Measurements from ENCODE around the gene PDLIM5. TPM values are rescaled to one million over a fixed set of nuclear protein-coding genes. Genes with fewer than 3 reads are reported as not detected.
"Not testable (repeated sequence)": the region's sequence is repeated elsewhere in the genome, so short reads cannot be mapped to it uniquely, and the experiment has no call there.

Gene PDLIM5
- total RNA-seq, 2 donors from 2014 or later, result 626 to 644 TPM

GRCh38 chr4:94454405-94454804 lies 2.7 kb downstream of the PDLIM5 start:
- no peak for ATAC-seq
- no peak for DNase-seq

GRCh38 chr4:94455081-94455480 lies 3.3 kb downstream of the PDLIM5 start:
- intact Hi-C loops (cut with DNase I), result loop anchor here in 1 of 2 donors (10.0 kb wide), 1 partner anchor 140 kb away; no protein-coding TSS in a partner anchor
- ATAC-seq (no peak), DNase-seq (peak; percentile 71)

More at GRCh38 chr4:94454405-94454804, 2.7 kb downstream of the PDLIM5 start:
- intact Hi-C loops (cut with DNase I), result loop anchor here in 1 of 2 donors (10.0 kb wide), 1 partner anchor 140 kb away; no protein-coding TSS in a partner anchor

GRCh38 chr4:94457692-94458106 lies 6.0 kb downstream of the PDLIM5 start:
- DNase-seq (no peak), ATAC-seq (peak; percentile 73 to 89)
- intact Hi-C loops (cut with DNase I), result loop anchor here in 1 of 2 donors (10.0 kb wide), 1 partner anchor 137 kb away; no protein-coding TSS in a partner anchor

DNA sequence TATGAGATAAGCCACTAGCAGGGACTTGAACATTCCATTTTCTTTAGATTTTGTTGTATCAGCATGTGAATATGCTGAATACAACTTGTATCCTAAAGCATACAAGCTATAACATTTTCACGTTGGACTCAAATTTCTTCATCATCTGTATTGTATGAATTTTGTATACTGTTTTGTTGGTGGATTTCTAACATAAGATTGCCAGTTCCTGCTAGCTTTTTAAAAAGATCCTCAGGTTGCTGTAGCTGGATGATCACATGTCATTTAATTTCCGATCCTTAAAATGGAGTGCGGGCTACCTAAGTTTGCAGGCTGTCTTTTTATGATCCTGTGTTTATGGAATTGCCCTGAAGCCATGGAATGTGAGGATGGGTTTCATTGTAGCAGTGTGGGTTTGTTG lies 6.9 kb downstream of the PDLIM5 start:
- intact Hi-C loops (cut with DNase I), result loop anchor here in 1 of 2 donors (10.0 kb wide), 1 partner anchor 136 kb away; no protein-coding TSS in a partner anchor
- ATAC-seq, result no peak

DNA sequence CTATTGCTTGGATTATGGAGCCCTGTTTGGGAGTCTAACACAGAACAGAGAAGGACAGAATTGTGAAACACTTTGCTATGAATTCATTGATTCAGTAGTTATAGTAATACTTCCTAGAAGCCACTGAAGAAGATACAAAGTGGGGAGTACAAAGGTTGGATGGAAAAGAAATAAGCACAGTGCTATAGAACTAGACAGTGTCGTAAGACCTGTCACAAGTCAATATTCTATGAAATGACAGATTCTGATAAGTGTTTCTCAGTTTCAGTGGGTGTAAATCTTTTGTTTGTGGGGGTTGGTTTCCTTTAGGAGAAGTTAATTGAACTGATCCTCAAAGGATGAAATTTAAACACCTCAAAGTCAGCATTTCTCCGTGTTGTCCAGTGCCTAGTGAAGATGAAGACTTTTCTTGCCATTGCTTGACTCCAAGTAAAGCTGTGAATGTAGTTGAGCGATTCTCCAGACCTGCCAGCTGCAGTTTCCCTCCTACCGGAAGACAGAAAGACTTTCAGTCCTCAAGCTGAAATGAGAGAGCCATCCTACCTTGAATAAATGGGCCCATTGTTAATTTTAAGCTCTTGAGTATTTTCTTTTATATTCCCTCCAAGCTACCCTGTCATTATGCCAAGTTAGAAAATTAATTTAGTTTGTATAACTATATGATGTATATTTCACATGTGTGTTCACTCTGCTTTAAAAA lies 7.9 kb downstream of the PDLIM5 start:
- intact Hi-C loops (cut with DNase I), result loop anchor here in 1 of 2 donors (10.0 kb wide), 1 partner anchor 135 kb away; no protein-coding TSS in a partner anchor
- no peak for ATAC-seq
- no peak for DNase-seq

More for the DNA sequence above, 6.9 kb downstream of the PDLIM5 start:
- no peak for DNase-seq

DNA sequence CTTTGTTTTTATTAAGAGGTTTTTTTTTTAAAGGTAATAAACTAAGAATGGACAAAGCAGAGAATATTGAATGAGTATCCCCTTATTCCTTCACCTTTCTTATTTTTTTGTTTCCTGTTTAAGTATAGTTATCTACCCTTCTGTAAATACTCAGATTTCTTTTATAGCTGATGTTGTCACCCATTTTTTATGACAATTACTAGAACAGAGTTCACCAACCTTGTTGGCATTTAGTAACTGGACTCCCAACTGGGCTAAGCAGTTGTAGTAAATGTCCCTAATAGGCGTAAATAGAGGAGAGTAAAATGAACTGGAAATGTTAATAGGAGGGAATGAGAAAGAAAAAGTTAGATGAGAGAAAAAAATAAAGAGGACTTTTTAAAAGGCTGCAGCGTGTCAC lies 9.8 kb downstream of the PDLIM5 start:
- no peak for DNase-seq
- no peak for ATAC-seq
- intact Hi-C loops (cut with DNase I), result no loop called here

- DNase-seq (no peak), ATAC-seq (no peak)
- intact Hi-C loops (cut with DNase I), result no loop called here
These were observed 10.8 kb downstream of the PDLIM5 start for GRCh38 chr4:94462572-94462971.

DNA sequence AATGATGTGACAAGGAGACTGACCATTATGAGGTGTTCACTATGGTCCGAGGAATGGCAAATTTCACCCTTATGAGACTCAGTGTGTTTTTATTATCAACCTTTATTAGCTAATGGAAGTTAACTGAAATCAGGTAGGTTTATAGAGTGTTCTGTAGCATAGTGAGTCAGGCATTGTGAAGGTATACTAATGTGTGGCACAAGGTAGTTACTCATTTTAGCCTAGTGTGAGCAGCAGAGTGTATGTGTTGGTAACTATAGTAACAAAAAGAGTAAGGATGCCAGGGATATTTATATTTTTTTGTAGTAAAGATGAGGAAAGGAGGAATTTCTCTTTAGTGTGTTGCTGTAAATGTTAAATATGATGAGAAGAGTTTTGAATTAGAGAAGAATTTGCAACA lies 12.0 kb downstream of the PDLIM5 start:
- DNase-seq (no peak), ATAC-seq (peak in 1 of 2 donors; percentile 43)
- intact Hi-C loops (cut with DNase I), result no loop called here

DNA sequence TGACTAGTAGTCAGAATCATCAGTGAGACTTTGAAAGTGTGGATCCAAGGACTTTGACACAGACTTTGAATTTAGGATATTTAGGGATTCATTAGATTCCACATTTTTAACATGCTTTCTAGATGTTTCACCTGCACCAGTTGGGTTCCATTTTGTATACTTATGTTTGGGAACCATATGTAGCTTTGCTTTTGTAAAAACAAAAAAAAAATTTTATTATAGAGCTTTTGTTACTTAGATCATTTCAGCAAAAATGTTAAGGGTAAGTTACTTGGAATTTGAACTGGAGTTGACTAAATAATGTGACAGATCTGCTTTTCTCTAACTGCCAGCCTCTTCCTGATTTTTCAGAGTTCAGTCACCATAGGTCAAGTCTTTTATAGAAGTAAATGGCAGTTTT lies 14.6 kb downstream of the PDLIM5 start:
- ATAC-seq, result no peak
- intact Hi-C loops (cut with DNase I), result no loop called here
- DNase-seq, result no peak

DNA sequence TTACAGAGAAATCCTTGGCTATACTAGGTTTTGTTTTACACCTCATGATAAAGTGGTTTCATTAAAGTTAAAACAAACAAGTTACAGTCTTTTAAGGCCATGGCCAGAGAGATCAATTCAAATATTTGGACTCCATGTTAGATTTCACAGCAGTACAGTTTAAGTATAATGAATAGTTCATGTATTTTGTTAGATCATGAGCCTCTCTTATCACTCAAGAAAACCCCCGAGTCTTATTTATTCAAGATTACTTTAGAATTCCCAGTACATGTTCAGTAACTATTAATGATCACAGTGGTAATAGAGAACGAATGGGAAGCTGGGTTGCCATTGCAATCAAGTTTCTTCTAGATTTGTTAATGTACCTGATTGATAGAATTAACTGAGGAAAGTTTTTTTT lies 15.2 kb downstream of the PDLIM5 start:
- DNase-seq (no peak), ATAC-seq (no peak)
- intact Hi-C loops (cut with DNase I), result no loop called here

DNA sequence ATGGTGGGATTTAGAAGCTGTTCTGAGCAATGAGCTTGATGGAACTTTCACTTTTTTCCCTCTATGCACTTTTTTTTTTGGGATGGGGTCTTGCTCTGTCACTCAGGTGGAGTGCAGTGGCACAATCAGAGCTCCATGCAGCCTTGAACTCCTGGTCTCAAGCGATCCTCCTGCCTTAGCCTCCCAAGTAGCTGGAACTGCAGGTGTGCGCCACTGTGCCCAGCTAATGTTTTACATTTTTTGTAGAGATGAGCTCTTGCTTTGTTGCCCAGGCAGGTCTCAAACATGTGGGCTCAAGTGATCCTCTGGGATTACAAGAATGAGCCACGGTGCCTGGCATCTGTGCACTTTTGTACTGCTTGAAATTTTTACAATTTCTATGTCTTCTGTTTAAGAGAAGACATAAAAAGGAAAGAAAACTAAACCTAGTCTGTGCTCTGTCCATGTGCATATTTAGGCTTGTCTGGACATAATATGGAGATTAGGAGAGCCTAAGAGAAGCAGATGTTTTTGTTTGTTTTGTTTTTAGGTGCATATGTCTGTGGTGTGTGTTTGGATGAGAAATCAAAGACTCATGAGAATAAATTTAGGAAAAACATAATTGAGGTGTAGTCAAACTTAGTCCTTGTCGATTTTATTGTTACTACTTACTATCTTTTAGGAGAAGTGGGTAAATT lies 16.5 kb downstream of the PDLIM5 start:
- DNase-seq (no peak), ATAC-seq (no peak)
- intact Hi-C loops (cut with DNase I), result no loop called here

- ATAC-seq (peak; percentile 19 to 59), DNase-seq (no peak)
- intact Hi-C loops (cut with DNase I), result no loop called here
These were observed 17.6 kb downstream of the PDLIM5 start for GRCh38 chr4:94469221-94469784.

- intact Hi-C loops (cut with DNase I), result no loop called here
- ATAC-seq (no peak), DNase-seq (no peak)
These were observed 18.4 kb downstream of the PDLIM5 start for GRCh38 chr4:94470132-94470531.

- DNase-seq; ATAC-seq; intact Hi-C loops (cut with DNase I): not testable (repeated sequence)
These were observed 19.0 kb downstream of the PDLIM5 start for GRCh38 chr4:94470782-94471181.

- intact Hi-C loops (cut with DNase I), result no loop called here
- DNase-seq (no peak), ATAC-seq (peak in 1 of 2 donors; percentile 64)
These were observed 20.5 kb downstream of the PDLIM5 start for GRCh38 chr4:94472056-94472826.

- intact Hi-C loops (cut with DNase I), result no loop called here
- no peak for ATAC-seq
- DNase-seq, result no peak
These were observed 23.3 kb downstream of the PDLIM5 start for GRCh38 chr4:94475050-94475449.

GRCh38 chr4:94475794-94476193 lies 24.1 kb downstream of the PDLIM5 start:
- intact Hi-C loops (cut with DNase I), result no loop called here
- DNase-seq, result no peak

DNA sequence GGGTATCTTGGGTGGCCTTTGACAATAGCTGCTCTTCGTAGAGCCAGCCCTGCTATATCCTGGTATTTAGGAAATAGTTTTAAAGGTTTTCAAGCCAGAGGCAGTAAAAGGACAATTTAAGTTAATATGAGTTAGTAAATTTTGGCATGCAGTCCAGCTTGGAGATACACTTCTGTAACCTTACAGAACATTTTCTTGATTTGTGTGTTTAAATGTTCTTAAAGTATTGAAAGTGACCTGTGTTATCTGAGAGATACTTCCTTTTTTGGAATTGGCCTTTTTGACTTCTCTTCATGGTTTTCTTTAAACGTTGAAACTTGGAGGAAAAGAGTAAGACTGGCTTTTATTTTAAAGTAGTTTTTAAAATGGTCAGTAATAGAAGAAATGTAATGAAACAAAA lies 25.5 kb downstream of the PDLIM5 start:
- ATAC-seq (no peak), DNase-seq (no peak)
- intact Hi-C loops (cut with DNase I), result no loop called here

More at GRCh38 chr4:94475794-94476193, 24.1 kb downstream of the PDLIM5 start:
- ATAC-seq, result no peak

- intact Hi-C loops (cut with DNase I); DNase-seq; ATAC-seq: not testable (repeated sequence)
These were observed 27.1 kb downstream of the PDLIM5 start for GRCh38 chr4:94478805-94479204.
